ENCODE results near the gene TSHZ2. TPM values are rescaled to one million over a fixed set of nuclear protein-coding genes. Genes with fewer than 3 reads are reported as not detected.

Gene TSHZ2
- total RNA-seq, 1 experiment from 2014 or later = not detected

- in situ Hi-C loops (cut with HindIII; ENCODE audit: low sequenced_read_pairs) = no loop called here
- DNase-seq (ENCODE audit: low spot score) = no peak
These were observed 15.1 kb downstream of the TSHZ2 start for GRCh38 chr20:52987295-52987694.

- no peak for DNase-seq (ENCODE audit: low spot score)
- in situ Hi-C loops (cut with HindIII; ENCODE audit: low sequenced_read_pairs) = no loop called here
These were observed 19.7 kb downstream of the TSHZ2 start for GRCh38 chr20:52991830-52992229.

- in situ Hi-C loops (cut with HindIII; ENCODE audit: low sequenced_read_pairs) = no loop called here
- no peak for DNase-seq (ENCODE audit: low spot score)
These were observed 20.5 kb downstream of the TSHZ2 start for GRCh38 chr20:52992632-52993031.

GRCh38 chr20:52993076-52993475, 20.9 kb downstream of the TSHZ2 start:
- no peak for DNase-seq (ENCODE audit: low spot score)
- in situ Hi-C loops (cut with HindIII; ENCODE audit: low sequenced_read_pairs) = no loop called here

- in situ Hi-C loops (cut with HindIII; ENCODE audit: low sequenced_read_pairs) = no loop called here
These were observed 22.2 kb downstream of the TSHZ2 start for GRCh38 chr20:52994184-52994970.

GRCh38 chr20:52996130-52996529, 24.0 kb downstream of the TSHZ2 start:
- in situ Hi-C loops (cut with HindIII; ENCODE audit: low sequenced_read_pairs) = no loop called here
- DNase-seq (ENCODE audit: low spot score) = no peak

More at GRCh38 chr20:52994184-52994970, 22.2 kb downstream of the TSHZ2 start:
- no peak for DNase-seq (ENCODE audit: low spot score)

- DNase-seq (ENCODE audit: low spot score) = no peak
- in situ Hi-C loops (cut with HindIII; ENCODE audit: low sequenced_read_pairs) = no loop called here
These were observed 24.5 kb downstream of the TSHZ2 start for GRCh38 chr20:52996658-52997057.

- in situ Hi-C loops (cut with HindIII; ENCODE audit: low sequenced_read_pairs) = no loop called here
- DNase-seq (ENCODE audit: low spot score) = no peak
These were observed 26.1 kb downstream of the TSHZ2 start for GRCh38 chr20:52998268-52998667.

GRCh38 chr20:52999040-52999439, 26.9 kb downstream of the TSHZ2 start:
- in situ Hi-C loops (cut with HindIII; ENCODE audit: low sequenced_read_pairs) = no loop called here
- DNase-seq (ENCODE audit: low spot score) = no peak

- in situ Hi-C loops (cut with HindIII; ENCODE audit: low sequenced_read_pairs) = no loop called here
- no peak for DNase-seq (ENCODE audit: low spot score)
These were observed 29.5 kb downstream of the TSHZ2 start for GRCh38 chr20:53001498-53002301.

GRCh38 chr20:53002786-53003185, 30.6 kb downstream of the TSHZ2 start:
- no peak for DNase-seq (ENCODE audit: low spot score)
- in situ Hi-C loops (cut with HindIII; ENCODE audit: low sequenced_read_pairs) = no loop called here

- DNase-seq (ENCODE audit: low spot score) = no peak
- in situ Hi-C loops (cut with HindIII; ENCODE audit: low sequenced_read_pairs) = no loop called here
These were observed 31.4 kb downstream of the TSHZ2 start for GRCh38 chr20:53003420-53004154.

GRCh38 chr20:53004267-53004813, 32.2 kb downstream of the TSHZ2 start:
- DNase-seq (ENCODE audit: low spot score) = no peak
- in situ Hi-C loops (cut with HindIII; ENCODE audit: low sequenced_read_pairs) = no loop called here

GRCh38 chr20:53009979-53010735, 38.0 kb downstream of the TSHZ2 start:
- no peak for DNase-seq (ENCODE audit: low spot score)
- in situ Hi-C loops (cut with HindIII; ENCODE audit: low sequenced_read_pairs) = no loop called here

- in situ Hi-C loops (cut with HindIII; ENCODE audit: low sequenced_read_pairs) = no loop called here
- no peak for DNase-seq (ENCODE audit: low spot score)
These were observed 39.5 kb downstream of the TSHZ2 start for GRCh38 chr20:53011640-53012039.

- DNase-seq (ENCODE audit: low spot score) = no peak
- in situ Hi-C loops (cut with HindIII; ENCODE audit: low sequenced_read_pairs) = no loop called here
These were observed 41.0 kb downstream of the TSHZ2 start for GRCh38 chr20:53013183-53013582.

- in situ Hi-C loops (cut with HindIII; ENCODE audit: low sequenced_read_pairs) = no loop called here
- DNase-seq (ENCODE audit: low spot score) = no peak
These were observed 41.7 kb downstream of the TSHZ2 start for GRCh38 chr20:53013847-53014246.

GRCh38 chr20:53016071-53016470, 43.9 kb downstream of the TSHZ2 start:
- in situ Hi-C loops (cut with HindIII; ENCODE audit: low sequenced_read_pairs) = no loop called here
- DNase-seq (ENCODE audit: low spot score) = no peak

- DNase-seq (ENCODE audit: low spot score) = no peak
- in situ Hi-C loops (cut with HindIII; ENCODE audit: low sequenced_read_pairs) = no loop called here
These were observed 44.4 kb downstream of the TSHZ2 start for GRCh38 chr20:53016534-53017042.
